Stimulated activated CD4-positive, alpha-beta T cell treated with anti-CD3 and anti-CD28 coated beads, Interleukin-15, amount 100 ng/mL, for 48 hours (primary cell): ENCODE results near the gene CHD6.

Experiments
- DNase-seq, 2 donors: peaks; one replicate each; pipeline ENCODE4 v3.0.0-alpha.2; 2020; ENCODE audit warnings: low read depth in 2 of 2

Gene CHD6

GRCh38 chr20:41592516-41593216 lies 25.5 kb downstream of the CHD6 start:
- DNase-seq: no peak

- DNase-seq: no peak
Observed at GRCh38 chr20:41587956-41588355, 30.2 kb downstream of the CHD6 start.

GRCh38 chr20:41587523-41587922 lies 30.7 kb downstream of the CHD6 start:
- no peak for DNase-seq

GRCh38 chr20:41586772-41587171 lies 31.4 kb downstream of the CHD6 start:
- no peak for DNase-seq

- DNase-seq: no peak
Observed at GRCh38 chr20:41580350-41580749, 37.8 kb downstream of the CHD6 start.

GRCh38 chr20:41577129-41578009 lies 40.8 kb downstream of the CHD6 start:
- DNase-seq: no peak

GRCh38 chr20:41575412-41575811 lies 42.8 kb downstream of the CHD6 start:
- DNase-seq: no peak

- no peak for DNase-seq
Observed at GRCh38 chr20:41574802-41575389, 43.3 kb downstream of the CHD6 start.

- no peak for DNase-seq
Observed at GRCh38 chr20:41573955-41574354, 44.2 kb downstream of the CHD6 start.

GRCh38 chr20:41572010-41572572 lies 46.1 kb downstream of the CHD6 start:
- DNase-seq: no peak

GRCh38 chr20:41571006-41571405 lies 47.2 kb downstream of the CHD6 start:
- no peak for DNase-seq

GRCh38 chr20:41570557-41570956 lies 47.6 kb downstream of the CHD6 start:
- no peak for DNase-seq

- DNase-seq: no peak
Observed at GRCh38 chr20:41567615-41568014, 50.6 kb downstream of the CHD6 start.

- no peak for DNase-seq
Observed at GRCh38 chr20:41566896-41567527, 51.2 kb downstream of the CHD6 start.

GRCh38 chr20:41563087-41563486 lies 55.1 kb downstream of the CHD6 start:
- no peak for DNase-seq

GRCh38 chr20:41560970-41561369 lies 57.2 kb downstream of the CHD6 start:
- no peak for DNase-seq

GRCh38 chr20:41559658-41560057 lies 58.5 kb downstream of the CHD6 start:
- no peak for DNase-seq

- DNase-seq: no peak
Observed at GRCh38 chr20:41553142-41553879, 64.9 kb downstream of the CHD6 start.

GRCh38 chr20:41552295-41553068 lies 65.7 kb downstream of the CHD6 start:
- no peak for DNase-seq

- DNase-seq: no peak
Observed at GRCh38 chr20:41551011-41551705, 67.0 kb downstream of the CHD6 start.
